NCI-H1092 treated with DMSO at 0.1 percent for 48 hours (cell line): ENCODE data around the gene ZCCHC2.

Experiments used
- DNase-seq: peaks from one replicate; lab custom pipeline; 2025; lab: John Stamatoyannopoulos, UW

The ZCCHC2 gene

DNA sequence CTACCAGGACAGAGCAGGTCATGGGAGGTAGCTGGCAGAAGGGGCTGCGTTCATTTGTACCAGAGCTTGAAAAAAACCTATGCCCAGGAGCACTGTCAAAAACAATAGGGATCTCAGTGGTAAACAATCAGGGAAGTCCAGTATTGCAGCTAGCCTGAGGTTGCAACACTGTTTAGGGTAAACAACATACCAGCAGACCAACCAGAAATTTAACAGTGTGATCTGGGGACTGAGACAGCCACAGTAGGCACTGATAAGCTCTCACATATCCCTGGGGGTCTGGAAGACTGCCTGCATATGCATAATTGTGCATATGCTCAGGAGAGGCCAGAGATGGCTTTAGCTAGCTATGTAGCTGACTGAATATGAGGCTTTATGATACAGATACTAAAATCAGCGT lies 12.0 kb upstream of the ZCCHC2 start:
- no peak for DNase-seq

DNA sequence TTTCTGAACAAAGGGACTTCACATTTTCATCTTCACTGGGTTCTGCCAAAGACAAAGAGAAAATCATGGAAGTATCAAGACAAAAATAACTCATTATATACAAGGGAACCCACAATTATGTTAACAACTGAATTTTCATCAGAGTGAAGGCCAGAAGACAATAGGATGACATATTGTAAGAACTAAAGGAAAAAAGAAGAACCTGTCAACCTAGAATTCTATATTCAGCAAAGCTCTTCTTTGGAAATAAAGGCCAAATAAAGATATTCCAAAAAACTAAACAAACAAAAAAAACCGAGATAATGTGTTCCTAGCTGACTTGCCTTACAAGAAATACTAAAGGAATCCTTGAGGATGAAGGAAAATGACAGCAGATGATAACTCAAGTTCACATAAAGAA lies 10.3 kb upstream of the ZCCHC2 start:
- no peak for DNase-seq

- no peak for DNase-seq
Observed at GRCh38 chr18:62512996-62513395, 9.8 kb upstream of the ZCCHC2 start.

DNA sequence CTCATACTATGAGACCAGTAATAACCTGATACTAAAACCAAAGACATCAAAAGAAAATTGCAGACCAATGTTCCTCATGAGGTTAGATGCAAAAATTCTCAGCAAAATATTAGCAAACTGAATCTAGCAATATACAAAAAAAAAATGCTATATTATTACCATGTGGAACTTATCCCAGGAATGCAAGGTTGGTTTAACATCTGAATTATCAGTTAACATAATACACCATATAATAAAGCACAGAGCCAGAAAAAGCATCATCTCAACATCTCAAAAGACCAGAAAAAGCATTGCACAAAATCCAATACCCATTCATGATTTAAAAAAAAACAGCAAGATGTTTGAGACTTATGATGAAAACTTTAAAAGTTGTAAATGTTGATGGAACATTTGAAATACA lies 8.3 kb upstream of the ZCCHC2 start:
- no peak for DNase-seq

GRCh38 chr18:62516242-62516641 lies 6.6 kb upstream of the ZCCHC2 start:
- no peak for DNase-seq

GRCh38 chr18:62518460-62519375 lies 4.1 kb upstream of the ZCCHC2 start:
- no peak for DNase-seq

DNA sequence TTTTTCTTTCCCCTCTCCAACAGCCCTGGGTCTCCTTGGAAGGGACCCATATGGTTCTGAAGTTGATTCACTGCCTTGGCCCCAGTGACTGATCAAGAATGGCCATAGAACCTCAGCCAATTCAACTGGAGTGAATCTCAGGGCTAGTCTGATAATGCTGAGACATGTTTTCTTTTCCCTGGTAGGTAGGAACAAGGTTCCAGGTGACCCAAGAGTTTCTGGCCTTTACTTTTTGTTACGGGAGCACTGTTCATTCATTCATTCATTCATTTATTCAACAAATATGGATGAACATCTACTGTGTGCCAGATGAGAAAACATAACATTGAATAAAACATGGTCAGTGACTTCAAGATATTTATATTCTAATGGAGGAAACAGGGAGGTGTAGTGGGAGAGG lies 3.1 kb upstream of the ZCCHC2 start:
- DNase-seq = no peak

- no peak for DNase-seq
Observed at GRCh38 chr18:62521082-62521481, 1.7 kb upstream of the ZCCHC2 start.

- no peak for DNase-seq
Observed at GRCh38 chr18:62521593-62521992, 1.2 kb upstream of the ZCCHC2 start.

GRCh38 chr18:62522178-62522503 lies 684 bp upstream of the ZCCHC2 start:
- DNase-seq = no peak

GRCh38 chr18:62523255-62523588 lies 397 bp downstream of the ZCCHC2 start:
- no peak for DNase-seq

DNA sequence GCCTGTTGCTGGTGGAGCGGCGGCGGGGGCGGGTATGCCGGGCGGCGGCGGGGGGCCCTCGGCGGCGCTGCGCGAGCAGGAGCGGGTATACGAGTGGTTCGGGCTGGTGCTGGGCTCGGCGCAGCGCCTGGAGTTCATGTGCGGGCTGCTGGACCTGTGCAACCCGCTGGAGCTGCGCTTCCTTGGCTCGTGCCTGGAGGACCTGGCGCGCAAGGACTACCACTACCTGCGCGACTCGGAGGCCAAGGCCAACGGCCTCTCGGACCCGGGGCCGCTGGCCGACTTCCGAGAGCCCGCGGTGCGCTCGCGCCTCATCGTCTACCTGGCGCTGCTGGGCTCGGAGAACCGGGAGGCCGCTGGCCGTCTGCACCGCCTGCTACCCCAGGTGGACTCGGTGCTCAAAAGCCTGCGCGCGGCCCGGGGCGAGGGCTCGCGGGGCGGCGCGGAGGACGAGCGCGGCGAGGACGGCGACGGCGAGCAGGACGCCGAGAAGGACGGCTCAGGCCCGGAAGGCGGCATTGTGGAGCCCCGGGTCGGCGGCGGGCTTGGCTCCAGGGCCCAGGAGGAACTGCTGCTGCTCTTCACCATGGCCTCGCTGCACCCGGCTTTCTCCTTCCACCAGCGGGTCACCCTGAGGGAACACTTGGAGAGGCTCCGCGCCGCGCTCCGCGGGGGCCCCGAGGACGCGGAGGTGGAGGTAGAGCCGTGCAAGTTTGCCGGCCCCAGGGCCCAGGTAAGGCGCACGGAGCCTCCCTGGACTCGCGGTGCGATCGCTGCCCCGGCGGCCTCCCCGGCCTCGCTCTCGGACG lies 1.0 kb downstream of the ZCCHC2 start:
- peak; percentile 62 for DNase-seq

DNA sequence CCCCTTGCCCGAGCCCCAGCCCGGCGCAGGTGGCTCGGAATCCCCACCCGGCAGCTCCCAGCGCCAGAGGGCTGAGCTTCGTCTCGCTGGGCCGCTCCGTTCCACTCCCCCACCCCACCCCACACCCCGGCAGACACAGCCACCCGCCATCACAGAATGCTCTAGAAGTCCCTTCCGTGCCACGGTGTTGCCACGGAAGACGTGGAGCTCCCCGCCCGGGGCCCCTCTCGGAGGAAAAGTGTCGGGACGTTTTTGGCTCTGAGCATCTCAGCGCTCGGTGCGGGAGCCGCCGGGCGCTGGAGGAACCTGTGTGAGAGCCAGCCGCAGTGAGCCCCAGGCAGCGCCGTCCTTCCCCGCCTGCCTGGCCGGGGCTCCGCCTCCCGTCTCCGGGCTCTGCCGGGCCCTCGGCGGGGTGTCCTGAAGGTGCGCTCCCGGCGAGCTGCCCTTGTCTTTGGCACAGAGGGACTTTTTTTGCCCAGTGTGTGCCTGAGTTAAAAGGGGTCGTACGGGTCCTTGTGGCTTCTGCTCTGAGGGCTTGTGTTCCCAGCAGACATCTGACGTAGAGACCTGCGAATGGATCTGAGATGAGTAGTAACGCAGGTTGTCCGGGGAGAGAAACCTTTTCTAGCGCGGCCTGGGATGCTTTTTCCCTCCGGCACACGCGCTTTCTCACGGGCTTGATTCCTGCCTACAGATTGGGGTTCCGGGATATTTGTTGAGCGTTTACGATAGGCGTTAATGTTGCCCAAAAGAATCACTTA lies 1.8 kb downstream of the ZCCHC2 start:
- peak; percentile 68 for DNase-seq

- peak; percentile 34 for DNase-seq
Observed at GRCh38 chr18:62525608-62526007, 2.8 kb downstream of the ZCCHC2 start.

GRCh38 chr18:62526098-62527025 lies 3.5 kb downstream of the ZCCHC2 start:
- DNase-seq = peak; percentile 83

- no peak for DNase-seq
Observed at GRCh38 chr18:62529597-62529996, 6.8 kb downstream of the ZCCHC2 start.

DNA sequence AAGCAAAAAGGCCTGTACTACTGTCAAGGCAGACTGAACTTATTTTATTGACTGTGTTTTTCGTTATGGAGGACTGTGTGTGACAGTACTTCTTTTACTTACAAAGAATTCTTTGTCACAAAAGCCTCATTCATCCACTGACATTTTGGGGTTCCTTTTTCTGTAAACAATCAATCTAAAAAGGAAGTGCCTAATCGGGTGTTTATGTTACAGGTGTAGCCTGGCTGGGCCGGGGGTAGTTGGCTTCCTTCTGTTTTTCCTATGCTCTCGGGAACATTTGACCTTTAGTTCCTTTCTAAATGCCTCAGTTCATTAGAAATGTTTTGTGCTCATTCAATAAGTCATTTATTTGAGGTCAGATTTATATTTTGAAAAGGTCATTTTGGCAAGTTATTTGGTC lies 8.3 kb downstream of the ZCCHC2 start:
- no peak for DNase-seq

DNA sequence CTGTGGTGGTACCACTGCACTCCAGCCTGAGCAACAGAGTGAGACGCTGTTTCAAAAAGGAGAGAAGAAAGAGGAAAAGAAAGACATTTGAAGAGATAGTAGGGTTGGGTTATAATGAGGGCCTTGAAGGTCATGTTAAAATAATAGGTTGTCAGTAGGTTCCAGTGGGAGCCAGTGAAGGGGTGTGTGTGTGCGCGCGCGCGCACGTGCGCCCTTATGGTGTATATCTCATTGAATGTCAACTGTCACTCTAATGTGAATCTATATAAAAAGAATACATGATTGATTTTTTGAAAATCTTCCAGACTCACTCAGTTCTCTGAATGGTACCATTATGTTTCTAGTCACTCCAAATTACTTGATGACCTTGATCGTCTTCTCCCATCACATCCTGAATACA lies 9.1 kb downstream of the ZCCHC2 start:
- no peak for DNase-seq

DNA sequence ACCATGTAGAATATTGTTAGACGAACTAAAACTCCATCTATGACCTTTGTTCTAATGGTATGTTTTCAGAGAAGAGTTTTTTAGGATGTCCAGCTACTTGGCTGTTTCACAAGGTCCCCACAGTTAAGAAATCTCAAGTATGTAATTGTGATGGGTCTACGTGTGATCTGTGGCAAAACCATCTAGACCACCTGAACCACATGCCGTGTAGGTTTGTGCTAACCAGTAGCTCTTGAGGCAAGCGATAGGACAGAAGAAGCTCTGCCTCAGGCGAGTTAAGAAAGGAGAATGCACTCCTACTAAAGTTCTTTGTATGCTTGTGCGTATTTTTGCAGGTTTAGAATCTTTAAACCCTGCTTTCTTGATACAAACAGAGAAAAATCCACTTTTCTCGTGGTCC lies 13.2 kb downstream of the ZCCHC2 start:
- no peak for DNase-seq

GRCh38 chr18:62537042-62537894 lies 14.4 kb downstream of the ZCCHC2 start:
- DNase-seq = no peak

DNA sequence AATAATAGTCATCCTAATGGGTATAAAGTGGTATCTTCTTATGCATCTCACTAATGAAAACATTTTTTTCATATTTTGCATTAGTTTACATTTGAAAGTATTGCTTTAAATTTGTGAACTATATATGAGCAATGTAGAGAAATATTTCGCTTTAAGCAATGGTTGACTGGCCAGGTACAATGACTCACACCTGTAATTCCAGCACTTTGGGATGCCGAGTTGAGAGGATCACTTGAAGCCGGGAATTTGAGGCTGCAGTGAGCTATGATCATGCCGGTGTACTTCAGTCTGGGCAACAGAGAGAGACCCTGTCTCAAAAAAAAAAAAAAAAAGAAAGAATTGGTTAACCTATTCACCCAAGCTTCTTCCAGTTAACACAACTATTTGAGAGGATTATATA lies 15.1 kb downstream of the ZCCHC2 start:
- no peak for DNase-seq
